ENCODE data around the gene PKP2.

PKP2 gene

DNA sequence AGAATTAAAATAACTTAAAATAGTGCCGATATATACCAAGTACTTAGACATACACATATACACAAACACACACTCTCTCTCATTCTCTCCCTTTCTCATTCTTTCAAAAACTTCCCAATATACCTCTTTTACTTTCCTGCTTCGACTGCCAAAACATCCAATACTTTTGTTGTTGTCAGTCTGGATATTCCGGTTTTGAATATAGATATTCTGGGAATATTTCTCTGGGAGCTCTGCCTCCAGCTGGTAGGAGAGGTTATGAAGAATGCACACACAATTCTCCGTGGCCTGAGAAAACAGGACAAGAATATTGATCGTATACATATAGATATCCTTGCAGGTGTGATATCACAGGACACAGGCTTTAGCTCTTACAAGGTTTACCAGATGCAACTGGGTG, 74.2 kb downstream of the PKP2 start:
- Histone ChIP-seq H3K4me1 (ENCODE audit: control insufficient read depth, insufficient read depth, low read length) (no peaks in the 10 kb centered on the region), H3K36me3 (ENCODE audit: control insufficient read depth, insufficient read depth, low read length) (no peaks in the 10 kb centered on the region), H3K27me3 (ENCODE audit: control insufficient read depth, insufficient read depth, low read length) (no peaks in the 10 kb centered on the region), H3K9ac (ENCODE audit: low read depth, low read length) (no peak overlapping the region), H3K4me3 (ENCODE audit: low read depth, low read length) (no peak overlapping the region), H3K9me3 (ENCODE audit: control insufficient read depth, insufficient read depth, low read length) (no peaks in the 10 kb centered on the region)

- Histone ChIP-seq H3K27me3 (ENCODE audit: control insufficient read depth, insufficient read depth, low read length) (no peaks in the 10 kb centered on the region), H3K36me3 (ENCODE audit: control insufficient read depth, insufficient read depth, low read length) (no peaks in the 10 kb centered on the region), H3K9ac (ENCODE audit: low read depth, low read length) (no peak overlapping the region), H3K4me3 (ENCODE audit: low read depth, low read length) (no peak overlapping the region), H3K9me3 (ENCODE audit: control insufficient read depth, insufficient read depth, low read length) (no peaks in the 10 kb centered on the region), H3K4me1 (ENCODE audit: control insufficient read depth, insufficient read depth, low read length) (no peaks in the 10 kb centered on the region)
These were observed 74.9 kb downstream of the PKP2 start for GRCh38 chr12:32821710-32822109.

- Histone ChIP-seq H3K27me3 (ENCODE audit: control insufficient read depth, insufficient read depth, low read length) (no peaks in the 10 kb centered on the region), H3K4me3 (ENCODE audit: low read depth, low read length) (no peak overlapping the region), H3K9me3 (ENCODE audit: control insufficient read depth, insufficient read depth, low read length) (no peaks in the 10 kb centered on the region), H3K9ac (ENCODE audit: low read depth, low read length) (no peak overlapping the region), H3K36me3 (ENCODE audit: control insufficient read depth, insufficient read depth, low read length) (no peaks in the 10 kb centered on the region), H3K4me1 (ENCODE audit: control insufficient read depth, insufficient read depth, low read length) (no peaks in the 10 kb centered on the region)
These were observed 75.3 kb downstream of the PKP2 start for GRCh38 chr12:32821293-32821692.

DNA sequence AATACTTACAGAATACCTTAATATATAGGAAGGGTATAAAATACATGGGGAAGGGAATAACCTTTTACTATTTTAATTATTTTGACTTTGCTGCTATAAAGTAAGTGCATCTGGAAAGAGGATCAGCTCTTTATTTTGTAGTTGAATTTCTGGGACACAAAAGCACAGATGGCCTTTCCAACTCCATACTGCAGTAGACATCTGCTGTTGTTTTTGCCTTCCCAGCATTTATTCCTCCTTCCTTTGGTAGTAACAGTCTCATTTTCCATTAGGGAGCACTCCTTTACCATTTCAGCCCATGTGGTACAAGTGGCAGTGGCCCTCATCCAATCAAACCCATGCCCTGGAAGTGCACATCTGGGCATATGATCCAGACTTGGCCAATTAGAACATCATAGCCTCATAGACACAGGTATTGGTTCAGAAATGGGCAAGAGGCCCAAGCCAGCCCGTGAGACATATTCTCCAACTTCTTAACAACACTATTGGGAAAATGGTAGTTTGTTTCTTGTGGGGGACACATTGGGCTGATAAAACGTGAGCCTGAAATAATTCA, 76.1 kb downstream of the PKP2 start:
- no peaks in the 10 kb centered on the region for H3K27me3 ChIP-seq (ENCODE audit: control insufficient read depth, insufficient read depth, low read length)
- no peak overlapping the region for H3K9ac ChIP-seq (ENCODE audit: low read depth, low read length)
- H3K4me3 ChIP-seq (ENCODE audit: low read depth, low read length): no peak overlapping the region
- no peaks in the 10 kb centered on the region for H3K36me3 ChIP-seq (ENCODE audit: control insufficient read depth, insufficient read depth, low read length)
- no peaks in the 10 kb centered on the region for H3K9me3 ChIP-seq (ENCODE audit: control insufficient read depth, insufficient read depth, low read length)
- no peaks in the 10 kb centered on the region for H3K4me1 ChIP-seq (ENCODE audit: control insufficient read depth, insufficient read depth, low read length)

DNA sequence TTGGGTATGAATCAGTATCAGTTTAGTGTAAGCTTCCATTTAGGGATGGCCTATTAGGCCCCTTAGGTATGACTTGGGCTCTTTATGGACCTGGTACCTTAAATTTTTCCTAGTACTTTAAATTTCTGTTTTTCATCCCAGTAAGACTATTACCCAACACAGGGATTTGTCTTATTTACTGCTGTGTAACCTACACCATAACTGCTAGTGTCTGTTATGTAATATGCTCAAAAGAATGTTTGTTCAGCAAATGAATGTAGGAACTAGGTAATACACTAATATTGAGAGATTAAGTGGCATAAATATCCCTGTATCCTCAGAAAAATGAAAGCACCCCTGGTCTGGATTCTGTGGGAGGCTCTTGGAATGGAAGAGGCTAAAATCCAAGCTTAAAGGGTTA, 77.2 kb downstream of the PKP2 start:
- Histone ChIP-seq H3K9me3 (ENCODE audit: control insufficient read depth, insufficient read depth, low read length) (no peaks in the 10 kb centered on the region), H3K9ac (ENCODE audit: low read depth, low read length) (no peak overlapping the region), H3K27me3 (ENCODE audit: control insufficient read depth, insufficient read depth, low read length) (no peaks in the 10 kb centered on the region), H3K36me3 (ENCODE audit: control insufficient read depth, insufficient read depth, low read length) (no peaks in the 10 kb centered on the region), H3K4me3 (ENCODE audit: low read depth, low read length) (no peak overlapping the region), H3K4me1 (ENCODE audit: control insufficient read depth, insufficient read depth, low read length) (no peaks in the 10 kb centered on the region)

DNA sequence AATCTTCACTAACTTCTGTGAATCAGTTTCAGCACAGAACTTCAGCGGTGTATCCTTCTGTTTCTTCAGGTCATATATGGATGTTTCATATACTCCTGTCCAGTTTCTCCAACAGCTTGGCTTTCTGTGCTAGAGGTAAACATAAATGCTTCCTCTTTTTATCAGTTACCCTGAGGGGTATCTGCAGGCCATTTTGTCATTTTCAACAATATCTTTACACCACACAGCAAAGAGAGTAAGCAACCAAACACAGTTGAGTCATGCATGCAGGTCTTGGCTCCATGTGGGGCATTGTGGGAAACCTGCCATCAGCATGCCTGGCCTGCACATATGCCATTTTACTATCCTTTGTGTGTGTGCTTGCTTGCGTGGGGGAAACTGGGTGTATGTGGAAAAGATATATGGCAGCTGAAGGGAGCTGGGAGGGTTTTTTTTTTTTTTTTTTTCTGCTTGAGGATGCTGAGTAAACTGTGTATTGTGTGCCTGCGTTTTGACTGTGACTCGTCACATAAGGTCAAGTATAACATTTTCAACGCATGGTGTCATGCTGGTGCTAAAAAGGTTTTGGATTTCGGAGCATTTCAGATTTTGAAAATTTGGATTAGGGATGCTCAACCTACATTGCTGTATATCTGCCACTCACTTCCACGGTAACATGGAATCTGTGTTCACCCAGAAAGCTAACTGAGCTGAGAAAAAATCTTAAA, 84.7 kb downstream of the PKP2 start:
- Histone ChIP-seq H3K4me3 (ENCODE audit: low read depth, low read length) (no peak overlapping the region), H3K36me3 (ENCODE audit: control insufficient read depth, insufficient read depth, low read length) (no peaks in the 10 kb centered on the region), H3K9ac (ENCODE audit: low read depth, low read length) (no peak overlapping the region), H3K27me3 (ENCODE audit: control insufficient read depth, insufficient read depth, low read length) (no peaks in the 10 kb centered on the region), H3K9me3 (ENCODE audit: control insufficient read depth, insufficient read depth, low read length) (no peaks in the 10 kb centered on the region), H3K4me1 (ENCODE audit: control insufficient read depth, insufficient read depth, low read length) (no peaks in the 10 kb centered on the region)

DNA sequence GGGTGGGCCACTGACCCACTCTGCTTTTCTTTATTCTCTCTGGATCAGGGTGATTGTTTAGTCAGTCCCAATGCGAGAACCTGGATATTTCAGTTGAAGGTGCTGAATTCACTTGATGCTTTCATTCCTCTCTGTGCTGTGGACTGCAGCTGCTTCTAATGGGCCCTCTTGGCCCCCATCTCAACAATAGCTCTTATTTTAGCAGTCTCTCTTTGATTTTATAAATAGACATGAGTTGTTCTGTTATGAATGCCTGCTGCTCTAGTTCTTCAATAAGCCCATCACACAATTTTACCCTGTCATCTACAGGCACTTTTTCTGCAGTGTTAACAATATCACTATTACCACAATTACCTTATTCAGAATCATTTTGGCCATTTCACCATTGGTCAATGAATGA, 86.7 kb downstream of the PKP2 start:
- H3K4me1 ChIP-seq (ENCODE audit: control insufficient read depth, insufficient read depth, low read length): no peaks in the 10 kb centered on the region
- no peak overlapping the region for H3K9ac ChIP-seq (ENCODE audit: low read depth, low read length)
- no peaks in the 10 kb centered on the region for H3K36me3 ChIP-seq (ENCODE audit: control insufficient read depth, insufficient read depth, low read length)
- H3K4me3 ChIP-seq (ENCODE audit: low read depth, low read length): no peak overlapping the region
- no peaks in the 10 kb centered on the region for H3K9me3 ChIP-seq (ENCODE audit: control insufficient read depth, insufficient read depth, low read length)
- no peaks in the 10 kb centered on the region for H3K27me3 ChIP-seq (ENCODE audit: control insufficient read depth, insufficient read depth, low read length)

DNA sequence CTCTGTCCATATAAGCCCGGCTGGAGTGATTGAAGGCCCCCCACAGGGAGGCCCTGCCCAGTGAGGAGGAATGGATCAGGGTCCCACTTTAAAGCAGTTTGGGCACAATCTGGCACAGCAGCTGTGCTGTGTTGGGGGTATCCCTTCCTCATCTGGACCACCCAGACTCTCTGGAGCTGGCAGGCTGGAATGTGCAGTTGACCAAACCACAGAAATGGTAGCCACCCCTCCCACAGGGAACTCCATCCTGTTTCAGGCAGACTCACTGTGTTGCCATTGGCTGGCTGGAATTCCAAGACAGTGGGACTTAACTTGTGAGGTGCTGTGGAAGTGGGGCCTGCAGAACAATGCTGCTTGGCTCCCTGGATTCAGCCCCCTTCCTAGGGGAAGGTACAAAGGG, 87.4 kb downstream of the PKP2 start:
- no peak overlapping the region for H3K9ac ChIP-seq (ENCODE audit: low read depth, low read length)
- no peaks in the 10 kb centered on the region for H3K27me3 ChIP-seq (ENCODE audit: control insufficient read depth, insufficient read depth, low read length)
- H3K4me1 ChIP-seq (ENCODE audit: control insufficient read depth, insufficient read depth, low read length): no peaks in the 10 kb centered on the region
- H3K36me3 ChIP-seq (ENCODE audit: control insufficient read depth, insufficient read depth, low read length): no peaks in the 10 kb centered on the region
- no peaks in the 10 kb centered on the region for H3K9me3 ChIP-seq (ENCODE audit: control insufficient read depth, insufficient read depth, low read length)
- H3K4me3 ChIP-seq (ENCODE audit: low read depth, low read length): no peak overlapping the region

DNA sequence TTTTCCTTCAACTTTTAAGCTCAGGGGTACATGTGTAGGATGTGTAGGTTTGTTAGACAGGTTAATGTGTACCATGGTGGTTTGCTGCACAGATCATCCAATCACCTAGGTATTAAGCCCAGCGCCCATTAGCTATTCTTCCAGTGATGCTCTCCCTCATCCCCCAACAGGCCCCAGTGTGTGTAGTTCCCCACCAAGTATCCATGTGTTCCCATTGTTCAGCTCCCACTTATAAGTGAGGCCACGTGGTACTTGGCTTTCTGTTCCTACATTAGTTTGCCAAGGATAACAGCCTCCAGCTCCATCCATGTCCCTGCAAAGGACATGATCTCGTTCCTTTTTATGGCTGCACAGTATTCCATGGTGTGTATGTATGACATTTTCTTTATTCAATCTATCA, 92.3 kb downstream of the PKP2 start:
- no peaks in the 10 kb centered on the region for H3K4me1 ChIP-seq (ENCODE audit: control insufficient read depth, insufficient read depth, low read length)
- H3K9me3 ChIP-seq (ENCODE audit: control insufficient read depth, insufficient read depth, low read length): no peaks in the 10 kb centered on the region
- no peak overlapping the region for H3K4me3 ChIP-seq (ENCODE audit: low read depth, low read length)
- H3K36me3 ChIP-seq (ENCODE audit: control insufficient read depth, insufficient read depth, low read length): no peaks in the 10 kb centered on the region
- no peaks in the 10 kb centered on the region for H3K27me3 ChIP-seq (ENCODE audit: control insufficient read depth, insufficient read depth, low read length)
- H3K9ac ChIP-seq (ENCODE audit: low read depth, low read length): no peak overlapping the region

DNA sequence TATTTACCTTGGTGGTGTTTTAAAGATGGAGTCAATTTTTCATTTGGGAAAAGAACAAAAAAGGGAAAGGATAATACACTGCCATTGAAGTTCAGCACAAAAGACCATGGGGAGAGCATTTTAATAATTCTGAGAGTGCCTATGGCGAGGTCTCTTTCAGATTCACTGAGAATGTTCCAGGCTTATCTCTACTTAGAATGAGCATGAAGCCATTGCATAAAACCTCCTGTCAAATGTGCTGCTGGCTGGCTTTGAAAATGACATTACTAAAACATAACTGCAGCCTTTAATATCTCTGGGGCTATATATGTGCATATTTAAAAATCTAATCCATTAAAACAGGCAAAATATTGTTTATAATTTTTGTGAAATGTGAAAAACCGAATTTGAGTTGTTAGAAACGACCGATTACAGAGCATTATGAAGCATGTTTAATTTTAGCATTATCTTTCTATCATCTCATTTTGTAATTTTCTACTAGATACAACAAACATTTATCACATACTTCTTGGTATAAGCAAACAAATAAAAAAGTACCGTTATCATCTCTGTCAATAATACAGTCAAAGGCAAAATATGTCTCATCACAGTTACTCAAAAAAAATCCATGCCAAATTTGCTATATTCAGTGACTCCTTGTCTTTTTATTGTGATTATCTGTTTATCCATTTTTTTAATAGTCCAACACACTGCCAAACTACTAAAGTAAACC, 95.2 kb downstream of the PKP2 start:
- no peaks in the 10 kb centered on the region for H3K27me3 ChIP-seq (ENCODE audit: control insufficient read depth, insufficient read depth, low read length)

DNA sequence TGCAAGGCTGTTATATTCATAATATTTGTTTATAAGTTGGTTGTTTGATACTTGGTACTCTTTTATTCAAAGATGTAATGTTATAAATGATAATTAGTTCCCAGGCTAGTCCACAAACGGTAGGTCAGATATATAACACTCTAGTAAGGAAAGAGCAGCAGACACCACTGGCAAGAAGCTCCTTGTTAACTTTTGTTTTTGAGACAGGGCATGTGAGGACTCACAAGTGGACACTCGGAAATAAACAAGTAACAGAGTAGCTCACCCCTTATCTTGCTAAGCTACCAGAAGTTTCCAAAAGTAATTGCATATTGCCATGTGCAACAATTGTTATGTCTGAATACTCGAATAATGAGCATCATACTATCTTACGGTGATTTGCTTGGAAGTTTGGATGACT, 102.3 kb downstream of the PKP2 start:
- H3K9ac ChIP-seq (ENCODE audit: low read depth, low read length): no peak overlapping the region
- no peaks in the 10 kb centered on the region for H3K9me3 ChIP-seq (ENCODE audit: control insufficient read depth, insufficient read depth, low read length)
- no peaks in the 10 kb centered on the region for H3K4me1 ChIP-seq (ENCODE audit: control insufficient read depth, insufficient read depth, low read length)
- no peaks in the 10 kb centered on the region for H3K27me3 ChIP-seq (ENCODE audit: control insufficient read depth, insufficient read depth, low read length)
- H3K4me3 ChIP-seq (ENCODE audit: low read depth, low read length): no peak overlapping the region
- H3K36me3 ChIP-seq (ENCODE audit: control insufficient read depth, insufficient read depth, low read length): peaks cover 5% of the 10 kb centered on the region

More for the DNA sequence above, 95.2 kb downstream of the PKP2 start:
- no peaks in the 10 kb centered on the region for H3K9me3 ChIP-seq (ENCODE audit: control insufficient read depth, insufficient read depth, low read length)
- no peaks in the 10 kb centered on the region for H3K36me3 ChIP-seq (ENCODE audit: control insufficient read depth, insufficient read depth, low read length)
- H3K4me1 ChIP-seq (ENCODE audit: control insufficient read depth, insufficient read depth, low read length): no peaks in the 10 kb centered on the region
- H3K9ac ChIP-seq (ENCODE audit: low read depth, low read length): no peak overlapping the region
- no peak overlapping the region for H3K4me3 ChIP-seq (ENCODE audit: low read depth, low read length)

GRCh38 chr12:32789916-32790315, 106.7 kb downstream of the PKP2 start:
- Histone ChIP-seq H3K9ac (ENCODE audit: low read depth, low read length) (no peak overlapping the region), H3K4me3 (ENCODE audit: low read depth, low read length) (no peak overlapping the region), H3K9me3 (ENCODE audit: control insufficient read depth, insufficient read depth, low read length) (no peaks in the 10 kb centered on the region)

More at GRCh38 chr12:32789916-32790315, 106.7 kb downstream of the PKP2 start:
- Histone ChIP-seq H3K36me3 (ENCODE audit: control insufficient read depth, insufficient read depth, low read length) (peaks cover 5% of the 10 kb centered on the region), H3K4me1 (ENCODE audit: control insufficient read depth, insufficient read depth, low read length) (no peaks in the 10 kb centered on the region), H3K27me3 (ENCODE audit: control insufficient read depth, insufficient read depth, low read length) (no peaks in the 10 kb centered on the region)
